Right lobe of liver (tissue), 6 donors: ENCODE results near the gene OPN1SW. TPM values are rescaled to one million over a fixed set of nuclear protein-coding genes. Genes with fewer than 3 reads are reported as not detected.
A peak's percentile ranks its signal among the peaks of the same experiment; 100 is the strongest.

ENCODE experiments used
- ATAC-seq, 4 donors: fragments of 200-7000 bp; cut with Tn5 transposase; one replicate each; pipeline ENCODE4 v1.9.1; 2020; ENCODE audit warnings: mild to moderate bottlenecking in 4 of 4, moderate library complexity in 4 of 4
- DNase-seq, 3 donors: peaks; one replicate each; pipeline ENCODE4 v3.0.0-alpha.2; 2020
- H3K27ac ChIP-seq, 3 donors: fragments of 200-600 bp; one replicate each; pipeline ENCODE4 v1.8.0; 2022
- H3K27me3 ChIP-seq, 2 donors: fragments of 200-600 bp; one replicate each; pipeline ENCODE4 v1.8.0; 2022
- H3K36me3 ChIP-seq, 4 donors: fragments of 200-600 bp; sonication (generic) in 1 of 4; one replicate each; pipeline versions ENCODE4 v1.5.1 to v1.8.0; 2017 to 2022; ENCODE audit warnings: control low read depth in 1 of 4
- H3K4me1 ChIP-seq, 4 donors: fragments of 200-600 bp; sonication (generic) in 1 of 4; one replicate each; pipeline versions ENCODE4 v1.5.1 to v1.8.0; 2017 to 2022; ENCODE audit warnings: control low read depth in 1 of 4
- H3K4me3 ChIP-seq, 3 donors: fragments of 200-600 bp; one replicate each; pipeline ENCODE4 v1.8.0; 2022
- H3K9me3 ChIP-seq, 4 donors: fragments of 200-600 bp; sonication (generic) in 1 of 4; one replicate each; pipeline versions ENCODE4 v1.5.1 to v1.8.0; 2017 to 2022; ENCODE audit warnings: control low read depth in 1 of 4
- POLR2A ChIP-seq: fragments of 450-650 bp; IDR thresholded peaks from one replicate; pipeline ENCODE4 v1.6.1; 2017; ENCODE audit warnings: antibody characterized with exemption, mild to moderate bottlenecking
- WGBS: methylation state at CpG from one replicate; pipeline ENCODE4 v1.1.6; 2018; ENCODE audit warnings: low coverage, low lambda C conversion rate; ENCODE audit not compliant: insufficient coverage; ENCODE audit errors: missing lambda C conversion rate; 5-methylcytosine and 5-hydroxymethylcytosine counted together
- intact Hi-C, 2 donors: fragments of 100-400 bp; cut with DNase I; formaldehyde crosslinking; loops; one replicate each; pipeline versions ENCODE4 v1.11.2 to v1.14.1; 2022
- total RNA-seq, 6 experiments: library from RNA; depleted of rRNA in 2 of 6; stranded (reverse); fragments of >200 nt in 2 of 6; fragmentation: NEBNext Ultra II Directional in 3 of 6; extraction: Animal tissue kit (Norgen Biotek cat#: 25700) in 3 of 6; gene quantifications; one replicate each; pipeline versions ENCODE4 v1.1.0 to v1.2.4, GENCODE V29; 2016 to 2023
- TF ChIP-seq, protein P1 (sequence below), 4 donors: fragments of 200-600 bp in 3 of 4; fragments of 450-650 bp in 1 of 4; IDR thresholded peaks; one replicate each; pipeline versions ENCODE4 v1.5.1 to v1.8.0; 2016 to 2022; ENCODE audit warnings: antibody characterized with exemption in 4 of 4, mild to moderate bottlenecking in 2 of 4
- donor health status: DM: no; HTN: yes; CAD: no.
- donor health status: DM: no; HTN: no; CAD: no.
- donor health status: DM: no; HTN: no; CAD: no.
- donor health status: DM: no; HTN: yes; CAD: no.
- donor health status: DM: no; HTN: yes; CAD: no.

OPN1SW gene
- total RNA-seq, 6 experiments from 2014 or later = not detected

DNA sequence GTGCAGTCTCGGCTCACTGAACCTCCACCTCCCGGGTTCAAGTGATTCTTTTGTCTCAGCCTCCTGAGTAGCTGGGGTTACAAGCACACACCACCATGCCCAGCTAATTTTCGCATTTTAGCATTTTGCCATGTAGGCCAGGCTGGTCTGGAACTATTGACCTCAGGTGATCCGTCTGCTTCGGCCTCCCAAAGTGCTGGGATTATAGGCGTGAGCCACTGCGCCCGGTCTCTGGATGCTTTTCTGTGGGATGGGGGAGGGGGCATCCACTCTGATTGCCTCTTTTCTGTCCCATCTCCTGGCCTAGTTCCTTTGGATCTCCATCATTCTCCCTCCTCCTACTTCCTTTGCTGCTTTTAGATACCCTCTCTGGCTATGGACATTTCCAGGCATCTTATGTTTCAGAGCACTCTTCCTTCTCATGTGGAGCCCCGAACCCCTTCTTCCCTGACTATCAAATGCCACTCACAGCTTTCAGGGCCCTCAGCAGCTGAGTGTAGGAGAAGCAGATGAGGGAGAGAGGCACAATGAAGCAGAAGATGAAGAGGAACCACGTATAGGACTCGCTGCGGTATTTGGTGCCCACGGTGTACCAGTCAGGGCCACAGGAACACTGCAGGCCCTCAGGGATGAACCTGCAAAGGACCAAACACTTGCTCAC is 1.4 kb downstream of the OPN1SW start:
- Histone ChIP-seq H3K4me1 (no peaks in the 10 kb centered on the region), H3K9me3 (peaks cover 0 to 4% (median 0%) of the 10 kb centered on the region in 4 donors), H3K4me3 (no peak overlapping the region), H3K36me3 (peaks cover 0 to 26% (median 11%) of the 10 kb centered on the region in 4 donors), H3K27ac (no peak overlapping the region), H3K27me3 (no peaks in the 10 kb centered on the region)
- DNase-seq (no peak), ATAC-seq (peak in 1 of 4 donors; percentile 8)
- intact Hi-C loops = no loop called here
- TF ChIP-seq POLR2A = no peak
- TF ChIP-seq, protein P1, sequence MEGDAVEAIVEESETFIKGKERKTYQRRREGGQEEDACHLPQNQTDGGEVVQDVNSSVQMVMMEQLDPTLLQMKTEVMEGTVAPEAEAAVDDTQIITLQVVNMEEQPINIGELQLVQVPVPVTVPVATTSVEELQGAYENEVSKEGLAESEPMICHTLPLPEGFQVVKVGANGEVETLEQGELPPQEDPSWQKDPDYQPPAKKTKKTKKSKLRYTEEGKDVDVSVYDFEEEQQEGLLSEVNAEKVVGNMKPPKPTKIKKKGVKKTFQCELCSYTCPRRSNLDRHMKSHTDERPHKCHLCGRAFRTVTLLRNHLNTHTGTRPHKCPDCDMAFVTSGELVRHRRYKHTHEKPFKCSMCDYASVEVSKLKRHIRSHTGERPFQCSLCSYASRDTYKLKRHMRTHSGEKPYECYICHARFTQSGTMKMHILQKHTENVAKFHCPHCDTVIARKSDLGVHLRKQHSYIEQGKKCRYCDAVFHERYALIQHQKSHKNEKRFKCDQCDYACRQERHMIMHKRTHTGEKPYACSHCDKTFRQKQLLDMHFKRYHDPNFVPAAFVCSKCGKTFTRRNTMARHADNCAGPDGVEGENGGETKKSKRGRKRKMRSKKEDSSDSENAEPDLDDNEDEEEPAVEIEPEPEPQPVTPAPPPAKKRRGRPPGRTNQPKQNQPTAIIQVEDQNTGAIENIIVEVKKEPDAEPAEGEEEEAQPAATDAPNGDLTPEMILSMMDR (IDR thresholded peaks at IDR 0.05) = no peak
- WGBS = 94% methylated on average over 8 of the region's 13 CpGs

DNA sequence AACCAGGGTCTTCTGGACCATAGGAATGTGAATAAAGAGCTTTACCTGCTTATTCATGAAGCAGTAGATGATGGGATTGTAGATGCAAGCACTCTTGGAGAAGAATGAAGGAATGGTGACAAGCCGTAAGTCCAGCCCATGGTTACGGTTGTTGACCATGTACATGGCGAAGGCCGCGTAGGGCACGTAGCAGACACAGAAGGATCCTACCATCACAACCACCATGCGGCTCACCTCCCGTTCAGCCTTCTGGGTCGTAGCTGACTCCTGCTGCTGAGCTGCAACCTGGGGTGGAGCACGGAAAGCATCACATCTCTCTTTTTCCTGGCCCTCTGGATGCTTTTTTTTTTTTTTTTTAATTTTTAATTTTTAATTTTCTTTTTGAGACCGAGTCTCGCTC is 2.0 kb downstream of the OPN1SW start:
- peaks cover 0 to 30% (median 14%) of the 10 kb centered on the region in 4 donors for H3K36me3 ChIP-seq
- intact Hi-C loops = no loop called here
- peak in 1 of 4 donors; percentile 27 for ATAC-seq
- no peak overlapping the region for H3K27ac ChIP-seq
- H3K4me1 ChIP-seq = no peaks in the 10 kb centered on the region
- DNase-seq = no peak
- no peaks in the 10 kb centered on the region for H3K27me3 ChIP-seq
- H3K9me3 ChIP-seq = peaks cover 0 to 4% (median 0%) of the 10 kb centered on the region in 4 donors
- TF ChIP-seq, protein P1 (IDR thresholded peaks at IDR 0.05) = no peak
- no peak for TF ChIP-seq POLR2A
- 96% methylated on average over 4 of the region's 12 CpGs for WGBS
- no peak overlapping the region for H3K4me3 ChIP-seq

DNA sequence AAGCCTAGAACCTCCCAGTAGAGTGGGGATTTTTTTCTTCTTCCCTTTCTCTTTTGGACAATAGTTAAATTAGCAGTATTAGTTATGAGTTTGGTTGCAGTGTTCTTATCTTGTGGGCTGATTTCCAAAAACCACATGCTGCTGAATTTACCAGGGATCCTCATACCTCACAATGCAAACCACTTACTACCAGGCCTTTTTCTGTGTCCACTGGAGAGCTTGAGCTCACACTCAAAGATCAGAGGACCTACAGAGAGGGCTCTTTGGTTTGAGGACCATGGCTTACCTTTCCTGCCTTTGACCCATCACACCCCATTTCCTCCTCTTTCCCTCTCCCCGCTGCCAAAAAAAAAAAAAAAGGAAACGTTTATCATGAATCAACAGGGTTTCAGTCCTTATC is 5.4 kb downstream of the OPN1SW start:
- Histone ChIP-seq H3K27ac (no peak overlapping the region), H3K36me3 (peaks cover 5 to 49% (median 27%) of the 10 kb centered on the region in 4 donors), H3K4me3 (no peak overlapping the region), H3K9me3 (no peaks in the 10 kb centered on the region), H3K27me3 (no peaks in the 10 kb centered on the region), H3K4me1 (no peaks in the 10 kb centered on the region)
- ATAC-seq = no peak
- intact Hi-C loops = no loop called here
- WGBS = 27% methylated on average over 2 of the region's 2 CpGs
- DNase-seq = no peak
- TF ChIP-seq, protein P1 (IDR thresholded peaks at IDR 0.05) = no peak
- TF ChIP-seq POLR2A = no peak

DNA sequence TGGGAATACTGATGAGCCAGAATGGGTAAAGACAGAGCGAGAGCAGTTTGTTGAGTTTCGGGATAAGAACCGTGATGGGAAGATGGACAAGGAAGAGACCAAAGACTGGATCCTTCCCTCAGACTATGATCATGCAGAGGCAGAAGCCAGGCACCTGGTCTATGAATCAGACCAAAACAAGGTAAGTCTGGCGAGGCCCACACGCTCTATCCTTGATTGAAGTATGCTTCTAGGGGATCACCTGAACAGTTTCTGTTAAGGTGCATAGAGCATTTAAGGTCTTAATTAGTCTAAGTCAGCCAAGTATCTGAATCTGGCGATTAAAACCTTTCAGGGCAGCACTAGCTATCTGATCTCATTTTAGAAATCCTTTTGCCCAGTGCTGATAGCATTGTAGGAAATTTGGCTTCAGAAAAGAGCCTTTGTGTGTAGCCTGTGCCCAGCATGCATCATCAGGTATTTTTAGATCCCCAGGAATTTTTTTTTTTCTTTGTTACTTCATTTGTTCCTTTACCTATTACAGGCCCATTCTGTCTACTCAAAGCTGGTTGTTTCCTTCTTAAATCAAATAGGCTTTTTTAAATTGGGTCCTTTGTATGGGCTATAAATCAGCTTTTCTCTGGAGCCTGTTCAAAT is 8.0 kb downstream of the OPN1SW start:
- no peaks in the 10 kb centered on the region for H3K4me1 ChIP-seq
- no peaks in the 10 kb centered on the region for H3K9me3 ChIP-seq
- H3K27me3 ChIP-seq = no peaks in the 10 kb centered on the region
- no peak overlapping the region for H3K27ac ChIP-seq
- no peak overlapping the region for H3K4me3 ChIP-seq
- DNase-seq (no peak), ATAC-seq (no peak)
- peaks cover 5 to 69% (median 36%) of the 10 kb centered on the region in 4 donors for H3K36me3 ChIP-seq
- 96% methylated on average over 3 of the region's 6 CpGs for WGBS
- no peak for TF ChIP-seq POLR2A
- TF ChIP-seq, protein P1 (IDR thresholded peaks at IDR 0.05) = no peak
- intact Hi-C loops = no loop called here
